Metanephros (tissue), 1 donor: ENCODE data around the gene GRM3. TPM values are rescaled to one million over a fixed set of nuclear protein-coding genes. Genes with fewer than 3 reads are reported as not detected.

Experiments
- total RNA-seq: library from RNA; depleted of rRNA; stranded (reverse); fragments of >200 nt; gene quantifications from one replicate; pipeline ENCODE4 v1.2.3, GENCODE V29; 2014

GRM3 gene
- total RNA-seq: 0.18 TPM

DNA sequence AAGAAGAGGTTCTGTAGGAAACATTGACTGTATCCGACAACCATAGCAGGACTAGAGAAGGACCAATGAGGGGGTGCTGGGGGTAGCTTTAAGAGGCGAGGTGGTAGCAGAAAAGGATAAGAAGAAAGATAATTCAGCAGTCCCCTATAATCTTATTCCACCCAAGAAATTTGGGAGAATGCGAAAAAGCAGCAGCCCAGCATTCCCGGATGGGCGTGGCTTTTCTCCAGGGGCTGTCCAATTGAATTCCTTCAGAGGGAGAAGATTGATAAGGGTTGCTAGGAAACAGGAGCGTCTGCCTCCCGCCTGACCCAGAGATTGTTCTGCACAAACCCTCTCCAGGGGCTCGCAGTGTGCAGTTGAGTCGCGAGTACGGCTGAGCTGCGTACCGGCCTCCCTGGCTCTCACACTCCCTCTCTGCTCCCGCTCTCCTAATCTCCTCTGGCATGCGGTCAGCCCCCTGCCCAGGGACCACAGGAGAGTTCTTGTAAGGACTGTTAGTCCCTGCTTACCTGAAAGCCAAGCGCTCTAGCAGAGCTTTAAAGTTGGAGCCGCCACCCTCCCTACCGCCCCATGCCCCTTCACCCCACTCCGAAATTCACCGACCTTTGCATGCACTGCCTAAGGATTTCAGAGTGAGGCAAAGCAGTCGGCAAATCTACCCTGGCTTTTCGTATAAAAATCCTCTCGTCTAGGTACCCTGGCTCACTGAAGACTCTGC lies at the start of gene GRM3:
TSS of gene GRM3 (plus strand) at position 349 of the 721 bp plus-strand sequence. CDS start 121,237 bp downstream, outside the sequence.

